Heart right ventricle (tissue), 16 donors: Measurements from ENCODE around the gene PATJ. TPM values are rescaled to one million over a fixed set of nuclear protein-coding genes. Genes with fewer than 3 reads are reported as not detected.

Experiments
- ATAC-seq, 8 donors: fragments of 200-7000 bp; cut with Tn5 transposase; one replicate each; pipeline ENCODE4 v1.9.1; 2020; ENCODE audit warnings: mild to moderate bottlenecking in 8 of 8, moderate library complexity in 8 of 8, moderate number of reproducible peaks in 1 of 8
- DNase-seq, 2 donors: peaks; one replicate each; pipeline ENCODE4 v3.0.0-alpha.2; 2020
- H3K27ac ChIP-seq, 10 donors: fragments of 200-600 bp; sonication (generic) in 2 of 10; one replicate each; pipeline versions ENCODE4 v1.5.0 to v1.8.0; 2020 to 2022; ENCODE audit warnings: mild to moderate bottlenecking in 3 of 10
- H3K27me3 ChIP-seq, 7 donors: fragments of 200-600 bp; one replicate each; pipeline ENCODE4 v1.8.0; 2021 to 2022; ENCODE audit warnings: mild to moderate bottlenecking in 2 of 7
- H3K36me3 ChIP-seq, 9 donors: fragments of 200-600 bp; sonication (generic) in 1 of 9; one replicate each; pipeline versions ENCODE4 v1.5.0 to v1.8.0; 2020 to 2022; ENCODE audit warnings: mild to moderate bottlenecking in 2 of 9
- H3K4me1 ChIP-seq, 9 donors: fragments of 200-600 bp; sonication (generic) in 1 of 9; one replicate each; pipeline versions ENCODE4 v1.5.0 to v1.8.0; 2020 to 2022; ENCODE audit warnings: mild to moderate bottlenecking in 4 of 9
- H3K4me3 ChIP-seq, 10 donors: fragments of 200-600 bp; sonication (generic) in 2 of 10; one replicate each; pipeline versions ENCODE4 v1.5.0 to v1.8.0; 2020 to 2022; ENCODE audit warnings: mild to moderate bottlenecking in 7 of 10, moderate library complexity in 2 of 10
- H3K9me3 ChIP-seq, 11 donors: fragments of 200-600 bp in 10 of 11; sonication (generic) in 2 of 11; one replicate each; pipeline versions ENCODE4 v1.5.0 to v1.8.0; 2013 to 2022; ENCODE audit warnings: mild to moderate bottlenecking in 2 of 11, control low read depth in 1 of 11, moderate library complexity in 1 of 11
- WGBS, 2 donors: extraction: QIAGEN DNeasy Blood & Tissue Kit; methylation state at CpG; one replicate each; pipeline ENCODE4 v1.1.7; 2013; ENCODE audit warnings: inconsistent platforms in 1 of 2; 5-methylcytosine and 5-hydroxymethylcytosine counted together
- intact Hi-C, 10 donors: fragments of 100-400 bp; cut with DNase I; formaldehyde crosslinking; loops; one replicate each; pipeline versions ENCODE4 v1.11.1 to v1.14.2; 2022
- polyA plus RNA-seq, 2 donors: library from polyadenylated mRNA; stranded (reverse); fragments of 200-250 nt; gene quantifications; one replicate each; pipeline ENCODE4 v1.2.3, GENCODE V29; 2013
- total RNA-seq, 10 donors: library from RNA; stranded (reverse); fragmentation: NEBNext Ultra II Directional in 3 of 10; extraction: Animal tissue kit (Norgen Biotek cat#: 25700) in 3 of 10; gene quantifications; one replicate each; pipeline versions ENCODE4 v1.2.1 to v1.2.4, GENCODE V29; 2021 to 2023
- TF ChIP-seq, protein P1 (sequence below), 9 donors: fragments of 200-600 bp; sonication (generic) in 2 of 9; IDR thresholded peaks; one replicate each; pipeline versions ENCODE4 v1.5.0 to v1.8.0; 2021 to 2022; ENCODE audit warnings: antibody characterized with exemption in 9 of 9, mild to moderate bottlenecking in 5 of 9, moderate library complexity in 1 of 9
- donor health status: Arrhythmogenic right ventricular cardiomyopathy.
- donor health status: ischemic (EF 13 %, LVEDD 7.1; RV severe dilation, severe dysfunction).
- donor health status: healthy with polysubstance abuse.
- donor health status: DM: no; HTN: yes; CAD: no.
- donor health status: DM: no; HTN: no; CAD: no.
- donor health status: ischemic (EF 25% LVEDD 6.9; RV normal size, moderate dysfunction).
- donor health status: ischemic (EF 25% LVEDD 5.7; RV mildly dilated, moderate dysfunction).
- donor health status: healthy.
- donor health status: DM: yes; HTN: yes; CAD: no.
- donor health status: Ischemic cardiomyopathy.
- donor health status: ischemic (EF 35%, LVEDD 5.7; RV mildly dilated, moderate dysfunction).
- donor health status: nonischemic (EF 11% LVEDD 7.7; RV severe dilation, severe dysfunction).
- donor health status: DM: yes; HTN: yes; CAD: no.
- donor health status: PGD.
- donor health status: ischemic (EF 29% LVEDD 5.4; RV normal size, mild dysfunction).
- donor health status: nonischemic (EF 23%, LVEDD 6.1; RV moderate dilation, normal function).

PATJ gene
- total and polyA plus RNA-seq, 12 donors: 3.7 to 213 (median 119) TPM

DNA sequence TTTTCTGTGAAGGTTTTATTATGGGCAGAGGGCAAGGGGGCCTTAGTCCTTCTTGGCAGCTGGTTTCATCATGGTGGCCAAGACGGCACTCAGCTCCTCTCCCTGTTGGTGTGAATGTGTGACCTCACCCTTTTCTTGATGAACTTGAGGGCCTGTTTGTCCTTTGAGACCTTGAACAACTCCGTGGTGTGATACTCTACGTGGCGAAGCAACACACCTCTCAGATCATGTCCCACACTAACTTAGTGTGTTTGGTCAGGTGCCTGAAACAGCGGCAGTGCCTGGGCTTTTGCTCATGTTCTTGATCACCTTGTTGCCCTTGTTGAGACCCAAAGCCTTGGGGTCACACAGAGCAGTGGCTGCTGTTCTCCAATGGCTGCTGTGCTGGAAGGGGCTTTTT lies 465.8 kb downstream of the PATJ start:
- H3K36me3 ChIP-seq: no peaks in the 10 kb centered on the region
- ATAC-seq (no peak), DNase-seq (no peak)
- no peak overlapping the region for H3K4me3 ChIP-seq
- no peaks in the 10 kb centered on the region for H3K4me1 ChIP-seq
- whole genome bisulfite sequencing, 2 donors: 95 to 97% methylated on average over 5 of the region's 5 CpGs
- intact Hi-C loops: no loop called here
- H3K27ac ChIP-seq: no peak overlapping the region
- H3K27me3 ChIP-seq: peaks cover 0 to 8% (median 0%) of the 10 kb centered on the region in 7 donors
- TF ChIP-seq, protein P1, sequence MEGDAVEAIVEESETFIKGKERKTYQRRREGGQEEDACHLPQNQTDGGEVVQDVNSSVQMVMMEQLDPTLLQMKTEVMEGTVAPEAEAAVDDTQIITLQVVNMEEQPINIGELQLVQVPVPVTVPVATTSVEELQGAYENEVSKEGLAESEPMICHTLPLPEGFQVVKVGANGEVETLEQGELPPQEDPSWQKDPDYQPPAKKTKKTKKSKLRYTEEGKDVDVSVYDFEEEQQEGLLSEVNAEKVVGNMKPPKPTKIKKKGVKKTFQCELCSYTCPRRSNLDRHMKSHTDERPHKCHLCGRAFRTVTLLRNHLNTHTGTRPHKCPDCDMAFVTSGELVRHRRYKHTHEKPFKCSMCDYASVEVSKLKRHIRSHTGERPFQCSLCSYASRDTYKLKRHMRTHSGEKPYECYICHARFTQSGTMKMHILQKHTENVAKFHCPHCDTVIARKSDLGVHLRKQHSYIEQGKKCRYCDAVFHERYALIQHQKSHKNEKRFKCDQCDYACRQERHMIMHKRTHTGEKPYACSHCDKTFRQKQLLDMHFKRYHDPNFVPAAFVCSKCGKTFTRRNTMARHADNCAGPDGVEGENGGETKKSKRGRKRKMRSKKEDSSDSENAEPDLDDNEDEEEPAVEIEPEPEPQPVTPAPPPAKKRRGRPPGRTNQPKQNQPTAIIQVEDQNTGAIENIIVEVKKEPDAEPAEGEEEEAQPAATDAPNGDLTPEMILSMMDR (IDR thresholded peaks at IDR 0.05): no peak
- peaks cover 0 to 26% (median 14%) of the 10 kb centered on the region in 11 donors for H3K9me3 ChIP-seq

DNA sequence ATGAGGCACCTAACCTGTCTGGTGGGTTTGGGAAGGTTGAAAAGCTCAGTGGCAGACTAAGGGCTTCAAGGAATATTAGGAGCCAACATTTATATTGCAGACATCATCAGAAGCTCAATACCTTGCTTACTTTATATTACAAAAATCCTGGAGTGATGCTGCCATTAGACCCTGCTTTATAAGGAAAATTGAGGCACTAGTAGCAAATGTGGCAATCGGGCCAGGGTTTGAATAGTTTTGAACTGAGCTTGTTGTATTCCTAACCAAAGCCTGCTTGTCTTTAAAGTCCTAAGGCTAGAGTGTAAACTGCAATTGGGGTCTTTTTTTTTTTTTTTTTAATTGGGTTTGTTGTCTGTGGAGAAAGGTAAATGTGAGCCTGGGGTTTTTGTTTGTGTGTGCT lies 466.7 kb downstream of the PATJ start:
- no peak for ATAC-seq
- intact Hi-C loops: no loop called here
- no peak overlapping the region for H3K4me3 ChIP-seq
- peaks cover 0 to 26% (median 14%) of the 10 kb centered on the region in 11 donors for H3K9me3 ChIP-seq
- TF ChIP-seq, protein P1 (IDR thresholded peaks at IDR 0.05): no peak
- peaks cover 0 to 4% (median 0%) of the 10 kb centered on the region in 7 donors for H3K27me3 ChIP-seq
- DNase-seq: no peak
- no peaks in the 10 kb centered on the region for H3K4me1 ChIP-seq
- no peaks in the 10 kb centered on the region for H3K36me3 ChIP-seq
- 0% methylated on average over 1 of the region's 1 CpG for WGBS, 2 donors
- no peak overlapping the region for H3K27ac ChIP-seq

DNA sequence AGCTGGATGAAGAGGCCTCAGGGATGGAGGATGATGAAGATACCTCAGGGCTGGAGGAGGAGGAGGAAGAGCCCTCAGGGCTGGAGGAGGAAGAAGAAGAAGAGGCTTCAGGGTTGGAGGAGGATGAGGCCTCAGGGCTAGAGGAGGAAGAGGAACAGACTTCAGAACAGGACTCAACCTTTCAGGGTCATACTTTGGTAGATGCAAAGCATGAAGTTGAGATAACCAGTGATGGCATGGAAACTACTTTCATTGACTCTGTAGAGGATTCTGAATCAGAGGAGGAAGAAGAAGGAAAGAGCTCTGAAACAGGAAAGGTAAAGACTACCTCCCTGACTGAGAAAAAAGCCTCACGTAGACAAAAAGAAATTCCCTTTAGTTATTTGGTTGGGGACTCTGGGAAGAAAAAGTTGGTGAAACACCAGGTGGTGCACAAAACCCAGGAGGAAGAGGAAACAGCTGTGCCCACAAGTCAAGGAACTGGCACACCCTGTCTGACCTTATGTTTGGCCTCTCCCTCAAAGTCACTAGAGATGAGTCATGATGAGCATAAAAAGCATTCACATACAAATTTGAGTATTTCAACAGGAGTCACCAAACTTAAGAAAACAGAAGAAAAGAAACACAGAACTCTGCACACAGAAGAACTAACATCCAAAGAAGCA lies 467.8 kb downstream of the PATJ start:
- TF ChIP-seq, protein P1 (IDR thresholded peaks at IDR 0.05): no peak
- intact Hi-C loops: no loop called here
- no peak overlapping the region for H3K4me3 ChIP-seq
- DNase-seq (no peak), ATAC-seq (no peak)
- H3K27ac ChIP-seq: no peak overlapping the region
- peaks cover 0 to 4% (median 0%) of the 10 kb centered on the region in 7 donors for H3K27me3 ChIP-seq
- peaks cover 0 to 26% (median 14%) of the 10 kb centered on the region in 11 donors for H3K9me3 ChIP-seq
- no peaks in the 10 kb centered on the region for H3K4me1 ChIP-seq
- no peaks in the 10 kb centered on the region for H3K36me3 ChIP-seq
- WGBS, 2 donors: 62 to 67% methylated on average over 1 of the region's 1 CpG

DNA sequence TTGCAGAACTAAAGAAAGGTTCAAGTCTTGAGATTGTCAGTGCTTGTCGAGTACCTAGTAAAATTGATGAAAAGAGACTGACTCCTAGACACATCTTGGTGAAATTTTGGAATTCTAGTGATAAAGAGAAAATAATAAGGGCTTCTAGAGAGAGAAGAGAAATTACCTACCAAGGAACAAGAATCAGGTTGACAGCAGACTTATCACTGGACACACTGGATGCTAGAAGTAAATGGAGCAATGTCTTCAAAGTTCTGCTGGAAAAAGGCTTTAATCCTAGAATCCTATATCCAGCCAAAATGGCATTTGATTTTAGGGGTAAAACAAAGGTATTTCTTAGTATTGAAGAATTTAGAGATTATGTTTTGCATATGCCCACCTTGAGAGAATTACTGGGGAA lies 468.7 kb downstream of the PATJ start:
- 93 to 98% methylated on average over 1 of the region's 1 CpG for WGBS, 2 donors
- no peaks in the 10 kb centered on the region for H3K36me3 ChIP-seq
- intact Hi-C loops: no loop called here
- no peak overlapping the region for H3K4me3 ChIP-seq
- ATAC-seq: no peak
- no peak for DNase-seq
- peaks cover 0 to 26% (median 14%) of the 10 kb centered on the region in 11 donors for H3K9me3 ChIP-seq
- H3K27me3 ChIP-seq: no peaks in the 10 kb centered on the region
- TF ChIP-seq, protein P1 (IDR thresholded peaks at IDR 0.05): no peak
- no peak overlapping the region for H3K27ac ChIP-seq
- H3K4me1 ChIP-seq: no peaks in the 10 kb centered on the region
